Astrocyte of the cerebellum (primary cell): ENCODE measurements around the gene GPHN.
A peak's percentile ranks its signal among the peaks of the same experiment; 100 is the strongest.

Experiments
- DNase-seq: peaks from one replicate; pipeline ENCODE4 v3.0.0-alpha.2; 2011; ENCODE audit warnings: low read depth
- H3K4me3 ChIP-seq: 2 replicates; pipeline ENCODE4 v1.5.1; 2011; ENCODE audit warnings: mild to moderate bottlenecking, low read depth, low read length, moderate library complexity
- in situ Hi-C: cut with HindIII; loops from 2 replicates; pipeline ENCODE4 v1.10.0; 2017; ENCODE audit warnings: low sequenced_read_pairs
- TF ChIP-seq, protein P1 (sequence below): IDR thresholded peaks from 2 replicates; pipeline ENCODE4 v1.5.1; 2012; ENCODE audit warnings: low read length, low read depth, moderate library complexity, mild to moderate bottlenecking; ENCODE audit errors: missing control alignments

GPHN gene

DNA sequence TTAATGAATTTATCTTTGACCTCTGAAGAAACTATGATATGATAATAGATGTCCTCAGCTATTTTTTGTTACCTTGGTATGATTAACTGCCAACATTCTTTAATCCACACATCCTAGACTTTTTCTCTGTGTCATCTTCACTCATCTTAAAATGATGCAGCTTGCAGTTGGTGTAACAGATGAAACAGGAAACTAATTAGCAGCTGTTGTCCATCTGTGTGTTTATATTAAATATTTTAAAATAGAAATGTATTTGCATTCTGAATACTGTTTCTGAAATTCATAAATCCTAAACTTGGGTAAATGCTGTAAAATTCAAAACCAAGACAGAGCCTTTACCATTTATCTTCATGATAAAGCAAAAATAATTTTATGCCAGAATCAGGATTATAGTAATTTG, 625.2 kb downstream of the GPHN start:
- H3K4me3 ChIP-seq: no peak overlapping the region
- in situ Hi-C loops: no loop called here
- TF ChIP-seq, protein P1, sequence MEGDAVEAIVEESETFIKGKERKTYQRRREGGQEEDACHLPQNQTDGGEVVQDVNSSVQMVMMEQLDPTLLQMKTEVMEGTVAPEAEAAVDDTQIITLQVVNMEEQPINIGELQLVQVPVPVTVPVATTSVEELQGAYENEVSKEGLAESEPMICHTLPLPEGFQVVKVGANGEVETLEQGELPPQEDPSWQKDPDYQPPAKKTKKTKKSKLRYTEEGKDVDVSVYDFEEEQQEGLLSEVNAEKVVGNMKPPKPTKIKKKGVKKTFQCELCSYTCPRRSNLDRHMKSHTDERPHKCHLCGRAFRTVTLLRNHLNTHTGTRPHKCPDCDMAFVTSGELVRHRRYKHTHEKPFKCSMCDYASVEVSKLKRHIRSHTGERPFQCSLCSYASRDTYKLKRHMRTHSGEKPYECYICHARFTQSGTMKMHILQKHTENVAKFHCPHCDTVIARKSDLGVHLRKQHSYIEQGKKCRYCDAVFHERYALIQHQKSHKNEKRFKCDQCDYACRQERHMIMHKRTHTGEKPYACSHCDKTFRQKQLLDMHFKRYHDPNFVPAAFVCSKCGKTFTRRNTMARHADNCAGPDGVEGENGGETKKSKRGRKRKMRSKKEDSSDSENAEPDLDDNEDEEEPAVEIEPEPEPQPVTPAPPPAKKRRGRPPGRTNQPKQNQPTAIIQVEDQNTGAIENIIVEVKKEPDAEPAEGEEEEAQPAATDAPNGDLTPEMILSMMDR: no peak
- DNase-seq: no peak

DNA sequence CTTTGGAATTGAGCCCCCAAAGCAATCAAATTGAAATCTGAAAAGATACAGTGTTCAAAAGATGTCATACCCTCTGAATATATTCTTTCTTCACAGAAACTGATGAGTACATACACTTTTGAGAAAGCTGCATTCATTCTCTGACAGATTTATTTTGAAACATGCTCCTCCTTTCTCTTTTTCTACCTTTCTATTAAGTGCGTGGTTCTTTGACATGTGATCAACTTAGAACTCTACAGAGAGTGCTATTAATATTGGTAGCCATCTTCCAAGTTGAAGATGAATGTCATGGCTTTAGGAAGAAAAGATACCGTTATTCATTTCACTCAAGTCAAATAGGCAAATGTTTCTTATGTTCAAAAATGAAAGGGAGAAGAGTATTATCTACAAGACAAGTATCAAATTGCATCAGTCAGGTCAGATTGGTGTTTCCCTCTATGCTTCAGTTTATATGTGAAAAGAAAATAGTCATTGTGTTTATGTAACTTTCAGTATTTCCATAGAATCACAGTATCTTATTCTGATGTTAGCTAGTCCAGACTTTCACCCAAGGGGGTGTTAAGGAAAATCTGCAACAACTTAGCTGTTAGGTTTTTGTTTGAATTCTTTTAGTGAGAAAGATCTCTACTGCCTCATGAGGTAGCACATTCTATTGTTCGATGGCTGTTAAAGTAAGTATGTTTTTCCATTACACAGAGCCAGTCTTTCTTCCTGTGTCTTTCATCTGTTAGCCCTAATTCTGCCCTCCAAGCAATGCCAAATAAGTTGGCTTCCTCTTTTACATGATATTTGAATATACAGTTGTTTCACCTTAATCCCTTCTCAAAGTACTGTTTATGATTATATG, 625.9 kb downstream of the GPHN start:
- H3K4me3 ChIP-seq: no peak overlapping the region
- in situ Hi-C loops: no loop called here
- TF ChIP-seq, protein P1: no peak
- no peak for DNase-seq

DNA sequence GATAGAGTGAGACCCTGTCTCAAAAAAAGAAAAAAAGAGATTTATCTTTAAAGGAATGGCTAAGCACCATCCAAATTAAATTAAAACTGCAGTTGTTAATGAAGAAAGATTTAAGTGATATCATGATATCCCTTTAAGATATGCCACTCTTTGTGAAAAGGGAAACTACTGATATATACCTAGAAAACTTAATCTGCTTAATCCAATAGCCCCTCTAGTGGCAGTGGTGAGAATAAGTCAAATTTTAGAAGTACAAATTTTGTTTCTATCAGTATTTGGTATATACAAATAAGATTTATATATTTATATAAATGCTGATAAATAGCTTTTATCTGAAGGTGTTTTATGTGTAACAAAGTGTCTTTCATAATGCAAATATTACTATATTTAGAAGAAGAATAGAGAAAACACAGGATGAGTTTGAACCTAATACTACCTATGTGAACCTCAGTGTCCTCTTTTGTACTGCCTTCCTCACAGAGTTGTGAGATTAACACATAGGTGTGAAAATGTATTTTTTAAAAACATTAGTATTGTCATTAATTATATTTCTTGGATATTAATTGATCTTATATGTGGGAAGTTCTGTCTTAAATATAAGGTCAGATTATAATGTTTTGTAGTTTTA, 629.9 kb downstream of the GPHN start:
- no peak overlapping the region for H3K4me3 ChIP-seq
- TF ChIP-seq, protein P1: peak; percentile 36
- in situ Hi-C loops: no loop called here
- peak; percentile 9 for DNase-seq

DNA sequence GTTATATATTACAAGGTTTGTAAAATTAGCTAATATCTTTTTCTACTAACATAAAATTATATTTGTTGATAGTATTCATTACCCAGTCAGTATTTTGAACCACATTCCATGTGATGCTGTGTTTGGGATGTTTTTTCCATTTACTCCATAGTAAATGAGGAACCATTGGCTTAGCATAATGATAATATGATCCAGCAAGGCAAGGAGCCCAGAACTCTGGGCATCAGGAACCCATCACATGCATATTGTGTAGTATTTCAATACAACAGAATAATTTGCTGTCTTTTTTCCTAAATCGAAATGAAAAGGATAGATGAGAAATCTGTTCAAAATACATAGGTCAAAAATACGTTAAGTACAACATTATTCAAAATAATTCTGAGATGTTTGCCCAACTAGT, 632.6 kb downstream of the GPHN start:
- TF ChIP-seq, protein P1: no peak
- in situ Hi-C loops: no loop called here
- DNase-seq: no peak
- H3K4me3 ChIP-seq: no peak overlapping the region

DNA sequence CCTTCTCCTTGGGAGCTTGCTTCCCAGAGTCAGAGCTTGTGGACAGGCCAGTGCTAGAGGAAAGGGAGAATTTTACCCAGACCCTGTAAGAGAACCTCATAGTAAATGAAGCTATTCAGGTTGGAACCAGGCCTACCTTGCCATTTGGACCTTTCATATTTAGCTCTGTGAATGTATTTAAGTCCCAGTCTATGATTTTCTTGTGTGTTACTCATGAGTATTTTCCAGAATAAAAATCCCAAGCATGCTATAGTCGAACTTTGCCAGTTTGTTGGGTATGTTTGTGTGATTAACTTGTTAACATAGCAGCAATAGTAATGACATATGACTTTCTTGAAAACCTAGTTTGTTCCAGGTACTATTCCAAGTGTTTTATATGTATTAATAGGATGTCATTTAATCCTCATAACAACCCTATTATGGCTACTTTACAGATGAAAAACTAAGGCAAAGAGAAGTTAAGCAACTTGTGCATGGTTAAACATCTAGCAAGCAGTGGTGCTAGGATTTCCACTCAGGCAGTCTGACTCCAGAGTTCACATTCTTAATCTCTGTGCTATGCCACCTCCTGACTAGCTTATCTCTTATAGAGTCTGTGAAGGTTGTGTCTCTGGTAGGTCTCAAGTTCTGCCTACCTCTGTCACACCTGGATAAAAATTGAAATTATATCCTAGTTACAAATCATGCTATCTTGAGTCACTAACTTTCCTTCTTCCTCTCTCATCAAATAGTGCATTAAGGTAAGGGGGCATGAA, 633.4 kb downstream of the GPHN start:
- H3K4me3 ChIP-seq: no peak overlapping the region
- TF ChIP-seq, protein P1: no peak
- in situ Hi-C loops: no loop called here
- no peak for DNase-seq

DNA sequence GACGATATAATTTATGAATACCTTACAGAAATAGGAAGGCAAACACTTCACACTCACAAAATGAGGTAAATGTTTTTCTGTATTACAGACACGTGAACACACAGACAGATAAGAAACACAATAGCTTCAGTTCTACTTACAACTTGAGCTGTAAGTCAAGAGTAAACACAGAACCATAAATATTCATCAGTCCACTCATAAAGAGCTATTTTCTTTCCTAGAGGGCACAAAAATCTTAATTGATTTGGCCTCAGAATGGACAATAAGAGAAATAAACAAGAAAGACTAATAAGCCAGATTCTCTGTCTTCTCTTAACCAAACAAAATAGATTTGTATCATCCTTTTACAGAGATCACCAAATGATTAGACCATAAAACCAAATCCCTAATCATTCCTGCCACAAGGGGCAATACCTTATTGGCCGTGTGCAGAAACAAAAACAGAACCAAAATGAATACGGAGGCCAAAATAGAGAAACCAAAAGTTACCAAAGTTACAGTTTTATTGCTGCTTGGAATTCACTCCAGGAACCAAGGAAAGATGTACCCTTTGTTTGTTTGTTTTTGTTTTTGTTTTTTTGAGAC, 643.2 kb downstream of the GPHN start:
- in situ Hi-C loops: no loop called here
- no peak overlapping the region for H3K4me3 ChIP-seq
- TF ChIP-seq, protein P1: peak; percentile 30
- DNase-seq: no peak
